ENCODE results near the gene GLP1R.

Gene GLP1R

GRCh38 chr6:39059496-39060310 lies 11.1 kb downstream of the GLP1R start:
- DNase-seq, result no peak
- in situ Hi-C loops (cut with MboI; ENCODE audit: low pct_unique_long_range_greater_than_20kb, low sequenced_read_pairs), result no loop called here

- in situ Hi-C loops (cut with MboI; ENCODE audit: low pct_unique_long_range_greater_than_20kb, low sequenced_read_pairs), result no loop called here
- no peak for DNase-seq
Observed at GRCh38 chr6:39060467-39061160, 12.0 kb downstream of the GLP1R start.

- in situ Hi-C loops (cut with MboI; ENCODE audit: low pct_unique_long_range_greater_than_20kb, low sequenced_read_pairs), result no loop called here
- no peak for DNase-seq
Observed at GRCh38 chr6:39061182-39061581, 12.6 kb downstream of the GLP1R start.

- in situ Hi-C loops (cut with MboI; ENCODE audit: low pct_unique_long_range_greater_than_20kb, low sequenced_read_pairs), result no loop called here
- DNase-seq, result no peak
Observed at GRCh38 chr6:39061588-39061987, 13.0 kb downstream of the GLP1R start.

- in situ Hi-C loops (cut with MboI; ENCODE audit: low pct_unique_long_range_greater_than_20kb, low sequenced_read_pairs), result no loop called here
- no peak for DNase-seq
Observed at GRCh38 chr6:39062014-39062740, 13.6 kb downstream of the GLP1R start.

GRCh38 chr6:39063526-39063925 lies 14.9 kb downstream of the GLP1R start:
- in situ Hi-C loops (cut with MboI; ENCODE audit: low pct_unique_long_range_greater_than_20kb, low sequenced_read_pairs), result no loop called here
- DNase-seq, result no peak

- DNase-seq, result no peak
- in situ Hi-C loops (cut with MboI; ENCODE audit: low pct_unique_long_range_greater_than_20kb, low sequenced_read_pairs), result no loop called here
Observed at GRCh38 chr6:39065561-39065960, 17.0 kb downstream of the GLP1R start.

- in situ Hi-C loops (cut with MboI; ENCODE audit: low pct_unique_long_range_greater_than_20kb, low sequenced_read_pairs), result no loop called here
- no peak for DNase-seq
Observed at GRCh38 chr6:39068391-39068790, 19.8 kb downstream of the GLP1R start.

- no peak for DNase-seq
- in situ Hi-C loops (cut with MboI; ENCODE audit: low pct_unique_long_range_greater_than_20kb, low sequenced_read_pairs), result no loop called here
Observed at GRCh38 chr6:39072830-39073229, 24.2 kb downstream of the GLP1R start.

GRCh38 chr6:39073471-39074355 lies 25.1 kb downstream of the GLP1R start:
- DNase-seq, result no peak
- in situ Hi-C loops (cut with MboI; ENCODE audit: low pct_unique_long_range_greater_than_20kb, low sequenced_read_pairs), result no loop called here

GRCh38 chr6:39074486-39074885 lies 25.9 kb downstream of the GLP1R start:
- in situ Hi-C loops (cut with MboI; ENCODE audit: low pct_unique_long_range_greater_than_20kb, low sequenced_read_pairs), result no loop called here
- no peak for DNase-seq

GRCh38 chr6:39075010-39075686 lies 26.6 kb downstream of the GLP1R start:
- in situ Hi-C loops (cut with MboI; ENCODE audit: low pct_unique_long_range_greater_than_20kb, low sequenced_read_pairs), result no loop called here
- DNase-seq, result no peak

- in situ Hi-C loops (cut with MboI; ENCODE audit: low pct_unique_long_range_greater_than_20kb, low sequenced_read_pairs), result no loop called here
- DNase-seq, result no peak
Observed at GRCh38 chr6:39075807-39076622, 27.4 kb downstream of the GLP1R start.

- in situ Hi-C loops (cut with MboI; ENCODE audit: low pct_unique_long_range_greater_than_20kb, low sequenced_read_pairs), result no loop called here
- DNase-seq, result no peak
Observed at GRCh38 chr6:39076623-39077535, 28.3 kb downstream of the GLP1R start.

- in situ Hi-C loops (cut with MboI; ENCODE audit: low pct_unique_long_range_greater_than_20kb, low sequenced_read_pairs), result no loop called here
- DNase-seq, result no peak
Observed at GRCh38 chr6:39077882-39078594, 29.5 kb downstream of the GLP1R start.

GRCh38 chr6:39078695-39079094 lies 30.1 kb downstream of the GLP1R start:
- in situ Hi-C loops (cut with MboI; ENCODE audit: low pct_unique_long_range_greater_than_20kb, low sequenced_read_pairs), result no loop called here
- no peak for DNase-seq

Data from KBM-7 (cell line).